HUDEP-2 (cell line): ENCODE data around the gene HYLS1.

Source experiments
- DNase-seq, 76 experiments: peaks; one replicate each; lab custom pipeline; 2025; ENCODE audit not compliant: unreplicated experiment in 76 of 76; lab: John Stamatoyannopoulos, UW

HYLS1 gene

DNA sequence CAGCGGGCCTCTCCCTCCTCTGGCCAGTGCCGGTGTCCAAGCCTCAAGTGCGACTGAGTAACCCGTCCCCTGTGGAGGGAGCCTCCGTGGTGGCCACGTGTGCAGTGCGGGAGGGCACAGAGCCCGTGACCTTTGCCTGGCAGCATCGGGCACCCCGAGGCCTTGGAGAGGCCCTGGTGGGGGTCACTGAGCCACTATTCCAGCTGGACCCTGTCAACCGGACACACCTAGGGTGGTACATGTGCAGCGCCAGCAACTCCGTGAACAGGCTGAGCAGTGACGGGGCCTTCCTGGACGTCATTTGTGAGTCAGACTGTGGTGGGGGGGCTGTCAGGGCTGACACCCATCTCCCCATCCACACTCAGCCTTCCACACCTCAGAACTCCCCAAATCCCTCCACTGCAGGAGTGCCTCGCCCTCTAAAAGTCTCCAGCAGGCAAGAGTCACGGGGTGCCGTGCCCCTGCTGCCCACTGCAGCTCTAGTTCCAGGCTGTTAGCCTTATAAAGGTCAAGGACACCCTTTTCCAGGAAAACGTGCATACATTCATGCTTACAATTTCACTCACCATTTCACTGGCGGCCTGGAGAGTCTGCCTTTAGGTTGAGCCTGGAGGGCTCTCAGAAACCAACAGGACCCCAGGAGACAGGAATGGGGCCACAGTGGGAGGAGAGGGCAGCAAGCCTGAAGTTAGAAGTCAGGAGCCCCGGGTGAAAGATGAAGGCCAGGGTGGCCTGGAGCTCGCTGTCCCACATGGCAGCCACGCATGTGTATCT lies 61.0 kb downstream of the HYLS1 start:
- no peak for DNase-seq

- no peak for DNase-seq
Observed at GRCh38 chr11:125949271-125950177, 62.1 kb downstream of the HYLS1 start.

- no peak for DNase-seq
Observed at GRCh38 chr11:125950178-125950490, 62.7 kb downstream of the HYLS1 start.
